Endothelial cell of hepatic sinusoid (primary cell): ENCODE data around the gene FTCD.

Experiments used
- in situ Hi-C: cut with HindIII; loops from 2 replicates; pipeline ENCODE4 v1.10.0; 2017; ENCODE audit warnings: low sequenced_read_pairs

The FTCD gene

DNA sequence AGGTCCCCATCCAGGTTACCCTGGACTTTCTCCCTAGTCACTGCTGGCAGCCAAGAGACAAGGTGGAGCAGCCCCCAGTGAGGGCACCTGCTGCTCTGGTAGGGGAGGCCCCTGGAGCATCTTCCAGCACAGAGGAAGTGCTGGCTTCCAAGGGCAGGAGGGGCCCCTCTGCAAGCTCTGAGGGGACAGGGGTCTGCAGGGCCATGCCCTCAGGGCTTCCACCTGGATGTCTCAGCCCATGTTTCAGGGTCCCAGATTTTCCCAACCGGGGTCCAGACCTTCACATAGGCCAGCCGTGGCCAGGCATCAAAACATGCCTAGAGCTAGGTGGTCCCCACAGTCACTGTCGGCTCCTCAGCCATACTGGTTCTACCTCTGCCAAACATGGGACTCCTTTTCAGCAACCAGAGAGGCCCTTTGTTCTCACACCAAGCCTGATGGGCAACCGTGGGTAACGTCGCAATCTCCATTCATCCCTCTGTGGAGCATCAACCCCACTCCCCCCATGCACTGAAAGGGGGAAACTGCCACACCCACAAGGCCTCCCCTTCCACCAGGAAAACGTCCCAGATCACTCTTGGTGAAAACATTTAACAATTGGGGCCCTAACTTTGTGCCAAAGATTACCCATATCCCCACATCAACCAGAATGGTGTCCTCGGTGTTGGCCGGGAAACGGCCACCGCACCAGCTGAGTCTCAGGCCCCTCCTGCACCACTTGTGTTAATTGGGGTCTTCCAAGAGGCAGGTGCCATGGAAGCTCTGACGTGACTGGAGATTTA, 59.4 kb downstream of the FTCD start:
- in situ Hi-C loops, result no loop called here

DNA sequence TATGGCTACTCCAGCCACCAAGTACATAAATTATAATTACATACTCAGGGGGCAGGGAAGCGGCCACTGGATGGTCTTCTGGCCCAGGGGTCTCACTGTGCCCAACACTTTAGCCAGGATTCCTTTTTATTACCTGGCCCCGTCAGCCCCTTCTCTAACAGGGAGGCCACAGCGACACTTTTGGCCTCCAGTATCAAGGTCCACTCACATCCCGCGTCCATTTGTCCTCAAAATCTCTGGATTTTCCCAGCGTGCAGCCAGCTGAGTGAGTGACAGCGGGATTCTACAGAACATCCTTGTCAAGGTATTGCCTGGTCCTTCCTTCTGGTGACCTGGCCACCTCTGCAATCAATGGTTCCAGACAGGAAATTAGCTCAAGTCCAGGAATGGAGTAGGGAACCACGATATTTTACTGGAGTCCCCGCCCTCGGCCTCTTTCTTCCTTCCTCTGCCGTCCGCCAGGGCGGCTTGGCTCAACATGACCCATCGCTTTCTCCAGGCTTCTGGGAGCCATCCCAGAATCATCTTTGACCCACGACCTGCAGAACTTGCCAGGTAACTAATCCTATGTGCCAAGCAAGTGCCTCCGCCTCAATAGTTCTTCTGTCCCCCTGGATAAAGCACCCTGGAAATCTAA, 60.2 kb downstream of the FTCD start:
- in situ Hi-C loops, result no loop called here

DNA sequence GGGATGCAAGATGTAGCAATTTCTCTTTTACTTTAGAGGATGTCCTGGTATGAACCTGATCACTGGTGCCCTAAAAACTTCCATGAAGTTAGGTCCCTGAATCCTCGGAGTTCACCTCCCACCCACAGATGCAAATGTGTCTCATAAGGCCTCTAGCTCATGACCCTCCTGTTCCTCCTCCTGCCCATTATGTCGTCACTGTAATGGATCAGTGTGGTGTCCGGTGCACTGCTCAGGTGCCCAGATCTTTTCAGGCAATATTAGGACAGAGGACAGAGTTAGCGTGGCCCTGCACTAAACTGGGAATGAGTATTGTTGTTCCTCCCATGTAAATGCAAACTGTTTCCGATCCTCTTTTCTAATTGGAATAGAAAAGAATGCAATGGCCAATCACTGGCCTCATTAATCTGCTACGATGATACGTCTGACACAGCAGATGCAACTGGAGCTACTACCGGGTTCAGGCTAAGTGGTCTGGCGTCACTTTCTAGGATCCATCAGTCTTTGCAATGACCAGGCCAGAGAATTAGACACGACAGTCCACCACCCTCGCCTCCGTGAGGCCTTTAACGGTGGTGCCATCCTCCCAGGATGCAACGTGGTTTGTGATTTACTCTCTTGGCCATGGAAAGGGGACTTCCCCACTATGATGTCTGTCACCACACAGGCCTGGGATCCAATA, 60.8 kb downstream of the FTCD start:
- in situ Hi-C loops, result no loop called here

DNA sequence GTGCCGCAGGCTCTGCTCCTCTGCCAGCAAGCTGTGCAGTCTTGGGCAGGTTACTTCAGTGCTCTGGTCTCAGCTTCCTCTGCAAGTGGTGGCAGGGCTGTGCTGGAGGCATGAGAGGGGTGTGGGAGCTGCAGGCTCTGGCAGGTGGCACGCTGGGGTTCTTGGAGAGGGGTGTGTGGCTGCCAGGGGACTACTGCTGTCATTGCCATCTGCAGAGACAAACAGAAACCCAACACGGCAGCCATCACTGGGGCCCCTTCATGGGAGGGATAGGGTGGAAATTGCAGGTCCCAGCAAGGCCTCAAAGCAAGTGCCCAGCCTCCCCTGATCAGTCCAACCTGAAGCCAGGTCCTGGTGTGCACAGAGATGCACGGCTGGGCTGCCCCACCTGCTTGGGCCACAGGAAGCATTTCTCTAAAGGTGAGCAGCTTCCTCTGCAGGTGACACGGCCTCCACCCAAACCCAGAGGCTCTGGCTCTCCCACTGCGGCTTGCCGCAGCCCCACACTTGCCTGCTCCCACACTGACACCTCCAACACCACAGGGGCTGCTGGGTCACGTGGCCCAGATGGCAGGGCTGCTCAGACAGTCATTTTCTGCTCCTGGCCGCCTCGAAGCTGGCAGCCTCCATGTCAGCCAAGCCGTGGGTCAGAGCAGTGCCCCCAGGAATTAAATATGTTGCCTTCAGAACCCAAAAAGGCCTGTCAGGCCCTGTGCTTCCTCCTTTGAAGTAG, 61.5 kb downstream of the FTCD start:
- in situ Hi-C loops, result no loop called here

DNA sequence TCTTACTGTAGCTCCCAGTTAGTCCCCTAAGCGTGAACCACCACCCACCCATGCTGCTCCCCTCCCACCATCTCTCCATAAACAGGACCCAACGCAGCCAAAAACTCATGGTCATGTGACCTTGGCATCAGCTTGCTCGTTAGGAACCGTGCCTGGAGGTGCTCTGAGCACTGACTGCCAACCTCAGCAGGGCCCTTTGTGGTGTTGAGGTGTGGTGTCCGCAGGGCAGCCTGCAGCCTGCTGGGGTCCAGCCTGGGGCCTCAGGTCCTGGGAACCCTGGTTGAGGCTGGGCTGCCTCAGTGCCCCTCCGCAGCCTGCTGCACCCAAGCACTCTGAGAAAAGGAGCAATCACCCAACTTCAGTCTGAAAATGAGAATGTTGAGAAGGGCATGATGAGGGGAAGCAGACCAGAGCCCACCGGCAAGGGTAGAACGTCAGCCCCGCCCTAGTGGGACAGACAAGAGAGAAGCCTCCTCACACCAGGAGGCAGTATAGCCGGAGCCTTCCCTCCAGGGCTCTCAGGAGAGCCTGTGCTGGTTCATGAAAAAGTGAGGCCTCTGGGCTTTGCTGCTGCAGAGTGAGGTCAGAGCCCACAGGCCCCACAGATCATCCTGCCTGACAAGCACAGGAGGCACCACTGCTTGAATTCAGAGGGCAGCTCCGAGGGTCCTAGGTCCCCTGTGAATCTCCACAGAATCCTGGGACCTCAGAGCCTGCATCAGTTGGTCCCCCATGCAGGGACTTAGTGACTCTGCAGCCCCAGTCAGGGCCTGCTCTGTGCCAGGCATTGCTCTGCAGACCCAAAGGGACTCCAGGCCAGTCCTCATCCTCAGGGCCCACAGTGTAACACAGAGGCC, 62.3 kb downstream of the FTCD start:
- in situ Hi-C loops, result no loop called here

DNA sequence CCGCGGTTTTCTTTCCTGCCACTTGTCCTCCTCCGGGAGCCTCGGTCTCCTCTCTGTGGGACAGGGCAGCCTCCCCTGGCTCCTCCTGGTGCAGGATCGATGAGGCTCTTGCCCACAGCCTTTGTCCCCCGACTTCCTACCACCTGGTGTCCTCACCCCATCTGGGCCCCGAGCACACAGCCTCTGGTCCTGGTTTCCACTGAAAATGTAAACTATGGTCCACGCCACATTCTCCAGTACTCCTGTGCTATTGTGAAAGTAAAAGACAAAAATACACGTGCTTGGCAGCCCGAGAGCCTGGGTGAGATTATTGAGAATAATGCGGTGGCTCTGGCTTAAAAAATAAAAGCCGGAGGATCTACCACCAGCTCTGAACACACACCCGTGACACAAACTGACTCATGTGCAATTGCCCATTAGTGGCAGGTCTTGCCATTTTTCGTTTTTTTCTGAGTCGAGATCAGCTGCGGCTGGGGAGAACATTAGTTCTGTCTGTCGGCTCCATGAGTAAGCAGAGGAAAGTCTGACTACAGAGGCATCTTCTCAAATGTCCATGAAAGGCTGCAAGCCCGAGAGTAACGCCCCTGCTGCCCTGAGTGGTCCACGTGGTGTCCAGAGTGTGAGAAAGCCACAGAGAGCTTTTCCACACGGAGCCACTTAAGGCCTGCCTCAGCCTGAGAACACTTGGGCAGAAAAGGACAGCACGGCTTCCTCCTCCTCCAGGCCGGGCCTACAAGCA, 63.2 kb downstream of the FTCD start:
- in situ Hi-C loops, result no loop called here

DNA sequence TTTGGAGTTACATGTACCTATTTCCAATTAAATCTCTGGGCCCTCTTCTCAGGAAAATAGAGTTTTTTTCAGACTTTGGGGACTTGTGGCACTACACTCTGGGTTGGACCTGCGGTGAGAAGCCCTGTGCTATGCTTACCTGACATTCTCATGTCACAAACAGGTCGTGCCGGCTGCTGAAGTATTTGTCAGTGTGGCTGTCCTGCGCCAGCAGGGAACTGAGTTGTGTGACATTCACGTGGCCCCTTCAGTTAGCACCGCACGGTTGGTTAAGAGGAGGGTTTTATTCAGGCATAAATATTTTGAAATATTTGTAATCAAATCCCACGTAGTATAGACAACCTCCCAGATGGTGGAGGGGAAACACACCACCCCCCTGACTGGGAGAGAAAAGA, 63.8 kb downstream of the FTCD start:
- in situ Hi-C loops, result no loop called here

DNA sequence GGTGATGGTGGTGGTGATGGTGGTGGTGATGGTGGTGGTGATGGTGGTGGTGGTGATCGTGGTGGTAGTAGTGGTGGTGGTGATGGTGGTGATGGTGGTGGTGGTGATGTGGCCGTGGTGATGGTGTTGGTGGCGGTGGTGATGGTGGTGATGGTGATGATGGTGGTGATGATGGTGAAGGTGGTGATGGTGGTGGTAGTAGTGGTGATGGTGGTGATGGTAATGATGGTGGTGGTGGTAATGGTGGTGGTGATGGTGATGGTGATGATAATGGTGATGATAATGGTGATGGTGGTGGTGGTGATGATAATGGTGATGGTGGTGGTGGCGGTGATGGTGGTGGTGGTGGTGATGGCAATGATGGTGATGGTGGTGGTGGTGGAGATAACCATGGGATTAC, 64.3 kb downstream of the FTCD start:
- in situ Hi-C loops, result no loop called here

DNA sequence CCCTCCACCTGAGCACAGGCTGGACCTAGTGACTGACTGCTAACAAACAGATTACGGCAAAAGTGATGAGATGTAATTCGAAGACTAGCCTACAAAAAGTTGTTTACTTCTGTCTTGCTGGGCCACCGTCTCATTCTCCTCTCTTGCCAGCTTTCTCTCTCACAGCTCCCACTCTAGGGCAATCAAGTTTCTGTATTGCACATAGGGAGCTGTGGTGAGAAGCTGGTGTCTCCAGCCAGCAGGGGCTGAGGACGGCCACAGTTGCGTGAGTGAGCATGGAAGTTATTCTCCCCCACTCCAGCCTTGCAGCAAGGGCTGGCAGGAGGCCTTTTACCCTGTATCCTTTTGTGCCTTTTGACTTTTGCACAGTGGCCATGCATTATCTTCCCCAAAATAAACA, 66.1 kb downstream of the FTCD start:
- in situ Hi-C loops, result no loop called here

DNA sequence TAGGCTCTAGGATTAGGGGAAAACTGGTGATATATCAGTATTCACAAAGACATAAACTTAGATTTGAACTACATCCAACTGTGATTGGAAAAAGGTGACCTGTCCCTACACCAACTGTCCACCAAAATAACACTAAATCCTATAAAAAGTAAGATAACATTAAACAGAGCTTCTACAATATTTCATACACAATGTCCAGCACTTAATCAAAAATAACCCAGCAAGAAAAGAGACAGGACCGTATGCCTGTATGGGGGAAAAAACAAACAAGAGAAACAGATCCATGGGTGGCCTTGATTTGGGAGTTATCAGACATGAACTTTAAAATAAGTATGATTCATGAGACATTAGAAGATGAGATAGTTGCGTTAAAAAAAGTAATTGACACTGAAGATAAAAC, 67.2 kb downstream of the FTCD start:
- in situ Hi-C loops, result no loop called here

DNA sequence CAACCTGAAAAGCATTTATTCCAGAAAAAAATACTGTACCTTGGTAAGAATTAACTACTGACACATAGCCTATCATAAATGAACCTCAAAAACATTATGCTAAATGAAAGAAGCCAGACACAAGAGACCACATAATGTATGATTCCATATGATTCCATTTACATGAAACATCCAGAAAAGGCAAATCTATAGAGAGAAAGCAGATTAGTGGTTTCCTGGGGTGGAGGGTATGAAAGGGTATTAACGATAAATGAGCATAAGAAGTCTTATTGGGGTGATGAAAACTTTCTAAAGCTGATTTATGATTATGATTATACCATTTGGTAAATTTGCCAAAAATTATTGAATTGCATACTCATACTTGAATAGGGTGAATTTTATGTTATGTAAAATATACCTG, 67.7 kb downstream of the FTCD start:
- in situ Hi-C loops, result no loop called here
